HepG2 (cell line): ENCODE data around the gene EXOC7. TPM values are rescaled to one million over a fixed set of nuclear protein-coding genes. Genes with fewer than 3 reads are reported as not detected.

Experiments
- BCL3 ChIP-seq: sonication (generic); formaldehyde crosslinking; IDR thresholded peaks from 2 replicates; pipeline ENCODE4 v1.5.1; 2020; ENCODE audit warnings: mild to moderate bottlenecking, missing genetic modification reagents, moderate library complexity
- BRD4 ChIP-seq: sonication (generic); formaldehyde crosslinking; IDR thresholded peaks from 2 replicates; pipeline ENCODE4 v1.4.0; 2020; ENCODE audit warnings: missing genetic modification reagents
- CEBPB ChIP-seq: IDR thresholded peaks from 2 replicates; pipeline ENCODE4 v1.6.1; 2011; ENCODE audit warnings: low read depth, low read length, improper control_type of control experiment, borderline replicate concordance
- GRHL1 ChIP-seq: sonication (generic); formaldehyde crosslinking; conservative IDR thresholded peaks from 2 replicates; pipeline ENCODE4 v1.8.0; 2022; ENCODE audit warnings: missing genetic modification reagents
- HDAC1 ChIP-seq: sonication (generic); formaldehyde crosslinking; IDR thresholded peaks from 2 replicates; pipeline ENCODE4 v1.5.1; 2020; ENCODE audit warnings: mild to moderate bottlenecking, missing genetic modification reagents
- JUNB ChIP-seq: sonication (generic); formaldehyde crosslinking; IDR thresholded peaks from 2 replicates; pipeline ENCODE4 v1.8.0; 2022; ENCODE audit warnings: missing genetic modification reagents, mild to moderate bottlenecking, borderline replicate concordance
- MXD4 ChIP-seq: IDR thresholded peaks from 2 replicates; pipeline ENCODE4 v1.6.1; 2016; ENCODE audit warnings: mild to moderate bottlenecking, missing biosample characterization, missing genetic modification reagents
- NR0B2 ChIP-seq: sonication (generic); formaldehyde crosslinking; IDR thresholded peaks from 2 replicates; pipeline ENCODE4 v1.4.0; 2020; ENCODE audit warnings: mild to moderate bottlenecking, missing genetic modification reagents
- NR3C1 ChIP-seq: sonication (generic); formaldehyde crosslinking; IDR thresholded peaks from 2 replicates; pipeline ENCODE4 v1.4.0; 2020; ENCODE audit warnings: missing genetic modification reagents
- PHB2 ChIP-seq: fragments of 450-650 bp; IDR thresholded peaks from 2 replicates; pipeline ENCODE4 v1.6.1; 2018; ENCODE audit not compliant: partially characterized antibody
- POLR2AphosphoS2 ChIP-seq: IDR thresholded peaks from 2 replicates; pipeline ENCODE4 v1.6.1; 2011; ENCODE audit warnings: low read depth, low read length, improper control_type of control experiment
- RAD51 ChIP-seq: fragments of 450-650 bp; IDR thresholded peaks from 2 replicates; pipeline ENCODE4 v1.6.1; 2016; ENCODE audit warnings: borderline replicate concordance
- SNAI1 ChIP-seq: sonication (generic); formaldehyde crosslinking; IDR thresholded peaks from 2 replicates; pipeline ENCODE4 v1.5.0; 2020; ENCODE audit warnings: mild to moderate bottlenecking, missing genetic modification reagents, borderline replicate concordance
- SRSF9 ChIP-seq: fragments of 200-400 bp; formaldehyde crosslinking; IDR thresholded peaks from 2 replicates; pipeline ENCODE4 v1.6.1; 2018; ENCODE audit warnings: borderline replicate concordance, mild to moderate bottlenecking, low read depth, low read length; ENCODE audit not compliant: insufficient read depth, poor library complexity, severe bottlenecking
- THYN1 ChIP-seq: sonication (generic); formaldehyde crosslinking; IDR thresholded peaks from 2 replicates; pipeline ENCODE4 v1.8.1; 2023; ENCODE audit warnings: low read depth, mild to moderate bottlenecking, moderate library complexity, missing genetic modification reagents, borderline replicate concordance
- ZBTB20 ChIP-seq: sonication (generic); formaldehyde crosslinking; IDR thresholded peaks from 2 replicates; pipeline ENCODE4 v1.8.1; 2023; ENCODE audit warnings: missing genetic modification reagents, low read depth, mild to moderate bottlenecking, borderline replicate concordance
- ZBTB7B ChIP-seq: sonication (generic); formaldehyde crosslinking; IDR thresholded peaks from 2 replicates; pipeline ENCODE4 v1.4.0; 2020; ENCODE audit warnings: missing genetic modification reagents
- ZMYM4 ChIP-seq: sonication (generic); formaldehyde crosslinking; IDR thresholded peaks from 2 replicates; pipeline ENCODE4 v1.8.1; 2023; ENCODE audit warnings: mild to moderate bottlenecking, missing genetic modification reagents
- ZNF138 ChIP-seq: sonication (generic); formaldehyde crosslinking; IDR thresholded peaks from 2 replicates; pipeline ENCODE4 v1.5.0; 2020; ENCODE audit warnings: mild to moderate bottlenecking, low read depth, missing genetic modification reagents
- ZNF253 ChIP-seq: sonication (generic); formaldehyde crosslinking; IDR thresholded peaks from 2 replicates; pipeline ENCODE4 v1.8.0; 2022; ENCODE audit warnings: mild to moderate bottlenecking, missing genetic modification reagents, borderline replicate concordance
- ZNF431 ChIP-seq: sonication (generic); formaldehyde crosslinking; IDR thresholded peaks from 2 replicates; pipeline ENCODE4 v1.9.0; 2022; ENCODE audit warnings: missing genetic modification reagents, low read depth, mild to moderate bottlenecking, borderline replicate concordance
- ZNF496 ChIP-seq: sonication (generic); formaldehyde crosslinking; IDR thresholded peaks from 2 replicates; pipeline ENCODE4 v1.8.1; 2023; ENCODE audit warnings: mild to moderate bottlenecking, moderate library complexity, missing genetic modification reagents; ENCODE audit not compliant: insufficient replicate concordance
- ZNF562 ChIP-seq: sonication (generic); formaldehyde crosslinking; IDR thresholded peaks from 2 replicates; pipeline ENCODE4 v1.8.0; 2022; ENCODE audit warnings: missing genetic modification reagents, borderline replicate concordance
- ZNF780A ChIP-seq: sonication (generic); formaldehyde crosslinking; IDR thresholded peaks from 2 replicates; pipeline ENCODE4 v1.8.0; 2022; ENCODE audit warnings: mild to moderate bottlenecking, missing genetic modification reagents, moderate library complexity
- polyA plus RNA-seq, 8 experiments: library from polyadenylated mRNA; depleted of rRNA in 3 of 8; stranded (reverse) in 7 of 8; unstranded in 1 of 8; fragments of >200 nt; fragmentation: Illumina TruSeq in 4 of 8; extraction: Trizol in 4 of 8; gene quantifications; 2 replicates each; pipeline versions ENCODE4 v1.2.1 to v1.2.3, GENCODE V29; 2011 to 2016; ENCODE audit warnings: low read depth in 4 of 8, missing spikeins in 1 of 8, mixed read lengths in 1 of 8; ENCODE audit not compliant: insufficient read depth in 1 of 8
- total RNA-seq, 5 experiments: library from RNA; depleted of rRNA; stranded (reverse); fragments of >200 nt; fragmentation: Illumina TruSeq; extraction: Trizol; gene quantifications; 2 replicates each; pipeline ENCODE4 v1.2.3, GENCODE V29; 2016; ENCODE audit warnings: low read depth in 1 of 5
- TF ChIP-seq, protein P1 (sequence below): sonication (generic); formaldehyde crosslinking; IDR thresholded peaks from 2 replicates; pipeline ENCODE4 v1.5.0; 2020; ENCODE audit warnings: mild to moderate bottlenecking, missing genetic modification reagents, borderline replicate concordance

EXOC7 gene
- total and polyA plus RNA-seq, 2 of the 13 experiments (the other 11 are each of a cell fraction or from before 2014, with no cell fraction given), result 86.9 to 116 TPM

GRCh38 chr17:76032073-76032779 is 71.4 kb downstream of the EXOC7 start (continued):
- TF ChIP-seq ZBTB20 (CRISPR knock-in tag) (no peak), ZNF562 (CRISPR knock-in tag) (no peak), ZMYM4 (CRISPR knock-in tag) (0 out of 2 replicates have a peak, but pooled peaks have one; percentile 24), RAD51 (no peak), BCL3 (CRISPR knock-in tag) (no peak), ZNF253 (CRISPR knock-in tag) (no peak), PHB2 (no peak), MXD4 (CRISPR knock-in tag) (no peak), HDAC1 (peak; percentile 74), ZNF138 (no peak), ZBTB7B (peak; percentile 67; the same call in 1 of the 2 replicates), NR0B2 (CRISPR knock-in tag) (peak; percentile 32; the same call in 1 of the 2 replicates), CEBPB (0 out of 2 replicates have a peak, but pooled peaks have one; percentile 9), SNAI1 (CRISPR knock-in tag) (no peak), POLR2AphosphoS2 (no peak), NR3C1 (CRISPR knock-in tag) (no peak), ZNF496 (CRISPR knock-in tag) (no peak), SRSF9 (no peak), THYN1 (CRISPR knock-in tag) (no peak), GRHL1 (CRISPR knock-in tag) (no peak), JUNB (CRISPR knock-in tag) (no peak), BRD4 (no peak), ZNF431 (CRISPR knock-in tag) (peak; percentile 55; the same call in 1 of the 2 replicates), ZNF780A (CRISPR knock-in tag) (no peak)
- TF ChIP-seq, protein P1, sequence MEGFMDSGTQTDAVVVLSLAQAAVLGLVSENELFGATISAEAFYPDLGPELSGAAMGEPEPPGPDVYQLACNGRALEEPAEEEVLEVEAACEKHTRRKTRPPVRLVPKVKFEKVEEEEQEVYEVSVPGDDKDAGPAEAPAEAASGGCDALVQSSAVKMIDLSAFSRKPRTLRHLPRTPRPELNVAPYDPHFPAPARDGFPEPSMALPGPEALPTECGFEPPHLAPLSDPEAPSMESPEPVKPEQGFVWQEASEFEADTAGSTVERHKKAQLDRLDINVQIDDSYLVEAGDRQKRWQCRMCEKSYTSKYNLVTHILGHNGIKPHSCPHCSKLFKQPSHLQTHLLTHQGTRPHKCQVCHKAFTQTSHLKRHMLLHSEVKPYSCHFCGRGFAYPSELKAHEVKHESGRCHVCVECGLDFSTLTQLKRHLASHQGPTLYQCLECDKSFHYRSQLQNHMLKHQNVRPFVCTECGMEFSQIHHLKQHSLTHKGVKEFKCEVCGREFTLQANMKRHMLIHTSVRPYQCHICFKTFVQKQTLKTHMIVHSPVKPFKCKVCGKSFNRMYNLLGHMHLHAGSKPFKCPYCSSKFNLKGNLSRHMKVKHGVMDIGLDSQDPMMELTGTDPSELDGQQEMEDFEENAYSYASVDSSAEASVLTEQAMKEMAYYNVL (CRISPR knock-in tag), result peak; percentile 53; the same call in 1 of the 2 replicates
